ENCODE measurements around the gene LEKR1. TPM values are rescaled to one million over a fixed set of nuclear protein-coding genes. Genes with fewer than 3 reads are reported as not detected.

Gene LEKR1
- total RNA-seq, 1 donor from 2014 or later = 5.8 TPM

DNA sequence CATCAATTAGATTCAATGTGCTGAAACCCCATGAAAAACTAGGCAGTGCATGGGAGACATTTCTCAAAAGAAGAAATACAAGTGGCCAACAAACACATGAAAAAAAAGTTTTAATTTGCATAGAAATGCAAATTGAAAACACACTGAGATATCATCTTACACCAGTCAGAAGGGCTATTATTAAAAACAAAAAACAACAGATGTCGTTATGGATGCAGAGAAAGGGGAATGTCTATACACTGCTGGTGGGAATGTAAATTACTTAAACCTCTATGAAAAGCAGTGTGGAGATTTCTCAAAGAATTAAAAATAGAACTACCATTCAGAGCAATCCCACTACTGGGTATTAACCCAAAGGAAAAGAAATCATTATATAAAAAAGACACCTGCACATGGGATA is 235.1 kb downstream of the LEKR1 start:
- TF ChIP-seq, protein P1, sequence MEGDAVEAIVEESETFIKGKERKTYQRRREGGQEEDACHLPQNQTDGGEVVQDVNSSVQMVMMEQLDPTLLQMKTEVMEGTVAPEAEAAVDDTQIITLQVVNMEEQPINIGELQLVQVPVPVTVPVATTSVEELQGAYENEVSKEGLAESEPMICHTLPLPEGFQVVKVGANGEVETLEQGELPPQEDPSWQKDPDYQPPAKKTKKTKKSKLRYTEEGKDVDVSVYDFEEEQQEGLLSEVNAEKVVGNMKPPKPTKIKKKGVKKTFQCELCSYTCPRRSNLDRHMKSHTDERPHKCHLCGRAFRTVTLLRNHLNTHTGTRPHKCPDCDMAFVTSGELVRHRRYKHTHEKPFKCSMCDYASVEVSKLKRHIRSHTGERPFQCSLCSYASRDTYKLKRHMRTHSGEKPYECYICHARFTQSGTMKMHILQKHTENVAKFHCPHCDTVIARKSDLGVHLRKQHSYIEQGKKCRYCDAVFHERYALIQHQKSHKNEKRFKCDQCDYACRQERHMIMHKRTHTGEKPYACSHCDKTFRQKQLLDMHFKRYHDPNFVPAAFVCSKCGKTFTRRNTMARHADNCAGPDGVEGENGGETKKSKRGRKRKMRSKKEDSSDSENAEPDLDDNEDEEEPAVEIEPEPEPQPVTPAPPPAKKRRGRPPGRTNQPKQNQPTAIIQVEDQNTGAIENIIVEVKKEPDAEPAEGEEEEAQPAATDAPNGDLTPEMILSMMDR (IDR thresholded peaks at IDR 0.05) = no peak
- intact Hi-C loops (cut with DNase I) = no loop called here
- no peak for ATAC-seq

DNA sequence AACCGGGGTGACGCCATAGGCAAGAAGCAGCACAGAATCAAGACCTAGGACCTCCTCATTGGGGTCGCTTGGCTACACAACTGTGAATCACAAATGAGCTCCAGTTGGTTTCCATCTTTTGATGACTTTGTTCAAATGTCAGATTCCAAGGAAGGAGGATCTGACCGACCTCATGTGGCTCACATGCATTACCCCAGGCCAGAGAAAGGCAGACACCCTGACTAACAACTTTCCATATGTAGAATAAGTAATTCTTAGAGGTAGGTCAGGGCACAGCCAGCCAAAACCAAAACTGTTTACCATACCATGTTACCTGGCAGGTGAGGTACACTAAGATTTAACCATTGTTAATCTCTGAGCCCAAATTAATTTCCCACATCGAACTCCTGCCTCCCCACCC is 237.3 kb downstream of the LEKR1 start:
- Histone ChIP-seq H3K4me3 (no peak overlapping the region), H3K9me3 (no peaks in the 10 kb centered on the region), H3K36me3 (no peaks in the 10 kb centered on the region), H3K4me1 (no peaks in the 10 kb centered on the region), H3K27ac (no peak overlapping the region), H3K27me3 (ENCODE audit: low read depth) (no peaks in the 10 kb centered on the region)
- ATAC-seq (no peak), DNase-seq (no peak)
- intact Hi-C loops (cut with DNase I) = no loop called here
- TF ChIP-seq, protein P1 (IDR thresholded peaks at IDR 0.05) = no peak

More for the DNA sequence above, 235.1 kb downstream of the LEKR1 start:
- Histone ChIP-seq H3K27me3 (ENCODE audit: low read depth) (no peaks in the 10 kb centered on the region), H3K4me3 (no peak overlapping the region), H3K27ac (no peak overlapping the region), H3K36me3 (no peaks in the 10 kb centered on the region), H3K4me1 (no peaks in the 10 kb centered on the region), H3K9me3 (no peaks in the 10 kb centered on the region)
- no peak for DNase-seq

DNA sequence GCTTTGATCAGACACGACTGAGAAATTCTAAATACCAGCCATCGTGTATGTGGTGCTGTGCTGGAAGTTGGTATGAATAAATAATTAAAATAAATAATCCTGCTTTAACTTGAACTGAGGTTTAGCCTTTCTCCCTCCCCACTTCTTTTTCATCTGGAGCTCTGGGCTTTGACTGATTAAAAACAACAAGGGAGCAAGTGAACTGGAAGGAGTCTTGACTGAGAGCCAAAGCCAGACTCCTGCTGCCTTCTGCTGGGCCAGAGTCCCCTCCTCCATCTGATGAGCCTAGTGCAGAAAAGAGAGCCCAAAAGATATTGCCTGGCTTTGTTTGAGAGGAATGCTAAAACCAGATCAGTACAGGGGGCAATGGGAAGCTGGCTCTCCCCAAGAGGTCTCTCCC is 237.8 kb downstream of the LEKR1 start:
- H3K27me3 ChIP-seq (ENCODE audit: low read depth) = no peaks in the 10 kb centered on the region
- TF ChIP-seq, protein P1 (IDR thresholded peaks at IDR 0.05) = no peak
- H3K27ac ChIP-seq = no peak overlapping the region
- ATAC-seq (no peak), DNase-seq (no peak)
- H3K4me3 ChIP-seq = no peak overlapping the region
- no peaks in the 10 kb centered on the region for H3K4me1 ChIP-seq
- intact Hi-C loops (cut with DNase I) = no loop called here
- H3K36me3 ChIP-seq = no peaks in the 10 kb centered on the region
- H3K9me3 ChIP-seq = no peaks in the 10 kb centered on the region

DNA sequence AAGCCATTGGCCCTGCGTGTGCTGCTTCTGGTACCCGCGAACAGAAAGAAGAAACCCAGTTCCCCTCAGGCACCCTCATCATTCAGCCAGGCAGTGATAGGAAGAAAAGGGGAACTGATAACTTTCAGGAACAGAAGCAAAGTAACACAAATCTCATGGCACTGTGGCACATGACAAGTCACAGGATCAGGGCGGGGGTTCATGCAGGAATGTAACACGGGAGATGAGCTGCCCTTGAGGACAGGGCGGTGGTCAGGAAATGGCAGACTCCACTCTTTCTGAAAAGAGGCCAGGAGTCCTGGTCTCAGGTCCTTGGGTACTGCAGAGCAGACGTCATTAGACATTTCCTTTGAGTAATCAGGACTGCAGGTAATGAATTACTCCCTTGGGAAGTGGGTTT is 238.2 kb downstream of the LEKR1 start:
- Histone ChIP-seq H3K4me3 (no peak overlapping the region), H3K9me3 (no peaks in the 10 kb centered on the region), H3K27me3 (ENCODE audit: low read depth) (no peaks in the 10 kb centered on the region), H3K27ac (no peak overlapping the region), H3K4me1 (no peaks in the 10 kb centered on the region), H3K36me3 (no peaks in the 10 kb centered on the region)
- ATAC-seq (peak in 1 of 2 donors; percentile 25), DNase-seq (peak; percentile 60)
- TF ChIP-seq, protein P1 (IDR thresholded peaks at IDR 0.05) = no peak
- intact Hi-C loops (cut with DNase I) = no loop called here

DNA sequence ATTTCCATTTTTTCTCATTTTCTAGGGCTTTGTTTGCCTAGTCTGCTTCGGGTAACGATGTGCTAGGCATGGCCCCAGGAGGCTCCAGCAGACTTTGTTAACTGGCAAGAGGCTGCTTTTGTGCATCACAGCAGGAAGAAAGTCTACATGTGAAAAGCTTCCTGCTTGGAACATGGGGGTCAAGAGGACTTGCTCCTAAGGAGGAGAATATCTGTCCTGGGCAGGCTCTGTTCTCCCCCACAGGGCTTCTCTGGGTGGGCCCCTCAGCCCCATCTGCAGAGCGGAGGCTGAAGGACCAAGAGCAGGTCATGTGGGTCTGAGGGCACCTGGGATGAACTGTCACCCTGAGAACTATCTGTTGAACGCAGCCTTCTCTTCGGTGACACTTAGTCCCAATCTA is 239.0 kb downstream of the LEKR1 start:
- Histone ChIP-seq H3K27ac (no peak overlapping the region), H3K4me1 (no peaks in the 10 kb centered on the region), H3K27me3 (ENCODE audit: low read depth) (no peaks in the 10 kb centered on the region), H3K4me3 (no peak overlapping the region), H3K36me3 (no peaks in the 10 kb centered on the region), H3K9me3 (no peaks in the 10 kb centered on the region)
- DNase-seq (no peak), ATAC-seq (no peak)
- TF ChIP-seq, protein P1 (IDR thresholded peaks at IDR 0.05) = no peak
- intact Hi-C loops (cut with DNase I) = no loop called here

Data from lower lobe of right lung (tissue), 2 donors.